ENCODE data around the gene DPY30.
"Not testable (repeated sequence)": the region's sequence is repeated elsewhere in the genome, so short reads cannot be mapped to it uniquely, and the experiment has no call there.

Gene DPY30

DNA sequence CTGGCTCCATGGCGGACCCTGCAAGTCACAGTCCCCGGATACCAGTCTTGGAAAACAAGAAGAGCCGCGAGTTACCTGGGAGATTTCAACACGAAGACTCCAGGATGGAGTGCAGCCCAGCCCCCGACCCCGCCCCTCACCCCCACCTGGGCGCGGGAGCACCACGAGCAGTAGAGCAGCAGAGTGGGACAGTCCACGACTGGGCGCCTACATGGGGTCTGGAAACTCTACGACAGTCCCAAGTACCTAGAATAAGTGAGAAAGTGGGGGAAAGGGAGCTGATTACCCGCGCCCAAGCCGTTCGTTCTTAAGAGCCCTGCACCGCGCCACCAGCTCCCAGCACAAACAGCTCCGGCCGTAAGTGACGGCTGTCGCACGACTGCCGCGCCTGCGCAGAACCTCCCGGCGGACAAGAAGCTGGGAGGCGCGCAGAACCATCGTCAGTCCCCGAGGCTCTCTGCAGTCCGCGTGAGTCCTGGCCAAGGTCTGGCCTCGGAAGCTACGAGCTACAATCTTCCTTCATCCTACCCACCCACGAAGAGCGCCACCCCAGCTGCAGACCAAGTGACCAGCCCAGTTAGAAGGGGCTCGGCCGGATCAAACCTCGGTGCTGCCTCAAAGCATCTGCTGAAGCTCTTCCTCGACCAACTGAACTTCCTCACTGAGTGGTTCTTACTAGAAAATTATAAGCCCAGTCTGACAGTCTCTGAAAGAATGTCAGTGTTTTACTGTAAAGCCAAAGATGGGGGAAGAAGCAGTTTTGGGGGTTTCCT is at the start of gene DPY30:
Gene DPY30 (minus strand): TSS at position 359 of the 773 bp plus-strand sequence. CDS start 349 bp downstream, at position 10.
- peak; percentile 49 to 95 (median 86) for DNase-seq

- DNase-seq = no peak
Measured at GRCh38 chr2:32074134-32074506, 34.5 kb upstream of the DPY30 start.

DNA sequence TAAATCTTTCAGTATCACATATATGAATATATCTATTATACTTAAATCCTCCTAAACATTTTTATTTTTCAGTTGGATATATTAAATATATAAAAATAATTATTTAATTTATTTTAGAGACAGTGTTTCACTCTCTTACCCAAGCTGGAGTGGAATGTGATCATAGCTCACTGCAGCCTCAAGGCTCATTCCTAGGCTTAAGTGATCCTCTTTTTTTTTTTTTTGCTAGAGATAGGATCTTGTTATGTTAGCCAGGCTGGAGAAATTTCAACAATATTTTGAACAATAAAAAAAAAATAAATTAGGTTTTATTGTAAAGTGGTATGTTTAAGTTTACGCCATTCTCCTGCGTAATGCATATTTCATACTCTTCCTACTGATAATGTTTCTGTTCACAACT is 27.9 kb upstream of the DPY30 start:
- no peak for DNase-seq

GRCh38 chr2:32064713-32065112 is 25.1 kb upstream of the DPY30 start:
- DNase-seq = no peak

DNA sequence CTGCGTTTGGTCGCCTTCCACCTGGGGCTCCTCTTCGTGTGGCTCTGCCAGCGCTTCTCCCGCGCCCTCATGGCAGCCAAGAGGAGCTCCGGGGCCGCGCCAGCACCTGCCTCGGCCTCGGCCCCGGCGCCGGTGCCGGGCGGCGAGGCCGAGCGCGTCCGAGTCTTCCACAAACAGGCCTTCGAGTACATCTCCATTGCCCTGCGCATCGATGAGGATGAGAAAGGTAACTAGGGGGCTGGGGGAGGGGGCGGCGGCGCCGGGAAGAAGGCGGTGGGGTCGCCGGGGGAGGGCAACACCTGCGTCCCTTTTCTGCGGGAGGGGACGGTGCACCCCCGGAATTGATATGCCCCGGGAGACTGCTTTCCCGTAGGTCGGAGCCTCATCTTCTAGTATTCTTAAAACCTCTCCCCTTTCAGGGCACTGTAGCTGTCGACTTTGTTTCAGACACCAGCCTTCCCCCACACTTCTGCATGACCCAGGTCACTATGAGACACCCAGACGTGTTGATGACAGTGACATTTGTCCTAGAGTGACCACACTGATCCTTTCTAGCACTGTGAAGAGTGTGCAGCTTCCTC is 24.5 kb upstream of the DPY30 start:
- DNase-seq = peak in 19 of 51 donors; percentile 7 to 75 (median 34)

DNA sequence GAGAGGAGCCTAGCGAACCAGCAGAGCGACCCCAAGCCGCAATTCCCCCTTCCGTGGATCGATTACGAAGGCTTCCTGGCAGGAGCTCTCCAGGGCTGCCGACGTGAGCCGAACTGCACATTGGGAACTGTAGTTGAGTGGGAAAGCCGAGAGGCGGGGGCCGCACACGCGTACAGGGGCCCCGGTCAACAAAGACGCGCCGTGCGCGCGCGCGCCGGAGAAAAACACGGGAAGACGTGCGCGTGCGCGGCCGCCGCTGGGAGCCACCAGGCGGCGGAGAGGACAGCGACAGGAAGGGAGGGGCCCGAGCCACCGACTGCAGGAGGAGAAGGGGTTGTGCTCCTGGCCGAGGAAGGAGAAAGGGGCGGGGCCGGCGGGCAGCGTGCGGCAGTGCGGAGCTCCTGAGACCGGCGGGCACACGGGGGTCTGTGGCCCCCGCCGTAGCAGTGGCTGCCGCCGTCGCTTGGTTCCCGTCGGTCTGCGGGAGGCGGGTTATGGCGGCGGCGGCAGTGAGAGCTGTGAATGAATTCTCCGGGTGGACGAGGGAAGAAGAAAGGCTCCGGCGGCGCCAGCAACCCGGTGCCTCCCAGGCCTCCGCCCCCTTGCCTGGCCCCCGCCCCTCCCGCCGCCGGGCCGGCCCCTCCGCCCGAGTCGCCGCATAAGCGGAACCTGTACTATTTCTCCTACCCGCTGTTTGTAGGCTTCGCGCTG is 23.9 kb upstream of the DPY30 start, which contains the start of gene SPAST:
Gene SPAST (plus strand): TSS at position 247 of the 711 bp plus-strand sequence. CDS start 276 bp downstream, at position 523.
- peak; percentile 61 to 99 (median 94) for DNase-seq

DNA sequence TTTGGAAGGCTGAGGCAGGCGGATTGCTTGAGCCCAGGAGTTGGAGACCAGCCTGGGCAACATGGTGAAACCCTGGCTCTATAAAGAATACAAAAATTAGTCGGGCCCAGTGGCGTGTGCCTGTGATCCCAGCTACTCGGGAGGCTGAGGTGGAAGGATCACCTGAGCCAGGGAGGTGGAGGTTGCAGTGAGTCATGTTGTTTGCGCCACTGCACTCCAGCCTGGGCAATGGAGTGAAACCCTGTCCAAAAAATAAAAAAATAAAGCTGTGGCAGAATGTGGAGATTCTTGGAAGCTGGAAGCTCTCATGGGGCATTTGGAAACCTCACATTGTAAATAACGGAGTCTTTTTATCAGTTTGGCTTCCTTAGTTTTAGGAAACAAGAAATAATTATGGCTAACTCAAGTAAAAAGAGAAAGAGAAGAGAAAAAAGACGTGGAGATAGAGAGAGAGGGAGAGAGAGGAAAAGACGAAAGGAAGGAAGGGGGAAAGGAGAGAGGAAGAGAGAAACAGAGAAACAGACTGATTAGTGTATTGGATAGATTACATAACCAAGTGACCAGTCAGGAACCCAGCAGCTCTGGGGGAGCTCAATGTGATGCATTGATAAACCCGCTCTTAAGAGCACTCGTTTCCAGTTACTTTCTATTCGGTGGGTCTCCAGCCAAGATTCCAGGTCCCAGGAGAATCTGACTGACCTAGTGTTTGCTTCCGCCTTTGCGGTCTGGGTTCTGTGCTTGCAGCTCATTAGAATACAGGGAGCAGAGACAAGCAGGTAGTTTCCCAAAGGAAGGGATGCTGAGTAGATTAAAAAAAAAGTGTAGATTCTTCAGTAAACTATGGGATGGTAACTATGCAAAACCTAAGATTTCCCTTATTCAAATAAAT is 22.6 kb upstream of the DPY30 start:
- DNase-seq = peak in 22 of 51 donors; percentile 0 to 40 (median 5)

DNA sequence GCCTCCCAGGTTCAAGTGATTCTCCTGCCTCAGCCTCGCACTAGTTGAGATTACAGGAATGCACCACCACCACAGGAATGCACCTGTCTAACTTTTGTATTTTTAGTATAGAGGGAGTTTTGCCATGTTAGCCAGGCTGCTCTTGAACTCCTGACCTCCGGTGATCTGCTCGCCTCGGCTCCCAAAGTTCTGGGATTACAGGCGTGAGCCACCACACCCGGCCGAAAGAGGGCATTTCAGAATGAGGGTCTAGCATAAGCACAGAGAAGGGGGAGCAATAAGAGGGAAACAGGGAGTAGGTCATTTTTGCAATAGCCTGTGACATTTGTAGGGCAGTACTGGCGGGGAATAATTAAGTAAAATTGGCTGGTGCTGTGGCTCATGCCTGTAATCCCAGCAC is 21.8 kb upstream of the DPY30 start:
- DNase-seq = no peak

GRCh38 chr2:32060266-32060665 is 20.7 kb upstream of the DPY30 start:
- no peak for DNase-seq

- no peak for DNase-seq
Measured at GRCh38 chr2:32058130-32058529, 18.5 kb upstream of the DPY30 start.

GRCh38 chr2:32054583-32054982 is 15.0 kb upstream of the DPY30 start:
- DNase-seq = not testable (repeated sequence)

DNA sequence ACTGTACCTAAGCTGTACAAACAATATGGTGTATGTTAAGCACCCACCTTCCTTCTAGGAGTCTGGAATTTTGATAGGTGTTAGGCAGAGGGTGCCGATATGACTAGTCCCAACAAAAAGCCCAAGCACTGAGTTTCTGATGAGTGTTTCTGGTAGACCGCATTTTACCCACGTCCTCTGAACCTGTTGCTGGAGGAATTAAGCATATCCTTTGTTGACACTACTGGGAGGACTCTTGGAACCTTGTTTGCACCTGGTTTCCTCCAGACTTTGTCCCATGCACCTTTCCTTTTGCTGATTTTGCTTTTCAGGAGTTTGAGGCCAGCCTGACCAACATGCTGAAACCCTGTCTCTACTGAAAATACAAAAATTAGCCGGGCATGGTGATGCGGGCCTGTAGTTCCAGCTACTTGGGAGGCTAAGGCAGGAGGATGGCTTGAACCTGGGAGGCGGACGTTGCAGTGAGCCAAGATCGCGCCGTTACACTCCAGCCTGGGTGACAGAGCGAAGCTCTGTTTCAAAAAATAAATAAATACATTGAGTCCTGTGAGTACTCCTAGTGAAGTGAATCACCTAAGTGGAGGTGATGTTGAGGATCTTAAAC is 12.3 kb upstream of the DPY30 start:
- DNase-seq = no peak

- no peak for DNase-seq
Measured at GRCh38 chr2:32043561-32043960, 4.0 kb upstream of the DPY30 start.

DNA sequence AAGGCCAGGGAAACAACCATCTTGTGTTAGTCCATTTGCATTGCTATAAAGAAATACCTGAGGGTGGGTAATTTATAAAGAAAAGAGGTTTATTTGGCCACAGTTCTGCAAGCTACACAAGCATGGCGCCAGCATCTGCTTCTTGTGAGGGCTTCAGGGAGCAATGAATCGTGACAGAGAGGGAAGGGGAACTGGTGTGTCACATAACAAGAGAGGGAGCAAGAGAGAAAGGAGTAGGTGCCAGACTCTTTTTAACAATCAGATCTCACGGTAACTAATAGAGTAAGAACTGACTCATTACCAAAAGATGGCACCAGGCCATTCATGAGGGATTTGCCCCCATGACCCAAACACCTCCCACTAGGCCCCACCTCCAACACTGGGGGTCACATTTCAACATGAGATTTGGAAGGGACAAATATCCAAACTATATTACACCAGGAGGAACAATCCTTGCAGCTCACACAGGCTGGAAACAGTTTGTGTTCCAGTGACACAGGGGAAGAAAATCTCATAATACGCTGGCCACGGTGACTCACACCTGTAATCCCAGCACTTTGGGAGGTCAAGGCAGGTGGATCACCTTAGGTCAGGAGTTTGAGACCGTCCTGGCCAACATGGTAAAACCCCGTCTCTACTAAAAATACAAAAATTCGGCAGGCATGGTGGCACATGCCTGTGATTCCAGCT is 5.3 kb downstream of the DPY30 start:
- not testable (repeated sequence) for DNase-seq

- not testable (repeated sequence) for DNase-seq
Measured at GRCh38 chr2:32018789-32019482, 20.7 kb downstream of the DPY30 start.

DNA sequence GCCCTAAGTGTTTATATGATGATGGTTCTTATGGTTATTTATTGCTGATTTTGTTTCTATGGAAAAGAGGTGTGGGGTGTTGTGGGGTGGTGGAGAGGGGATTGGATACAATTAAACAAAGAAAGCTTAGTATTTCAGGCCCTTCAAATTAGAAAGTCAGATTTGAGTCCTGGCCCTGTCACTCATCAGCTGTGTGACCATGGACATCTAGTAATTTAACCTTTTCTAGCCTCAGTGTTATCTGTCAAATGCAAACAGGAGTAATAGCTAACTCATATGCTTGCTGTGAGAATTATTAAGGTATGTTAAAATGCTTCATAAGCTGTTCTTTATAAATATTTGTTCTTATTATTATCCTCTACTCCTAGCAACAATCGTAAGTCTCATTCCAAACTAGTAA is 26.7 kb downstream of the DPY30 start:
- DNase-seq = no peak

DNA sequence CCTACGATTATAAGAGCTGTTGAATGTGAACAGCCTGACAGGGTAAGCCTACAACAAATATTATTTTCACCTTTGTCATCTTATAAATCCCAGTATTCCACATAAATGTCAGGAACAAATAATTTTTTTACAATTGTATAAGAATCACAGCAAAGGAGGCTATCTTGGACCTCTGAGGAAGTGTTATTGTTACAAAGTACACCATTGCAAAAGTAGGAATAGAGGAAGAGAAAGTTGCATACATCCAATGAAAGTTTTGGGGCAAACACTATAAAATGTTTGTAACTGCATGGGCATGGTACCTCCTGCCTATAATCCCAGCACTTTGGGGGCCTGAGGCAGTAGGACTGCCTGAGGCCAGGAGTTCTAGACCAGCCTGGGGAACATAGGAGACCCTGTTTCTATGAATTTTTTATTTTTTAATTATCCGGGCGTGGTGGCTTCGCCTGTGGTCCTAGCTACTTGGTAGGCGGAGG is 28.1 kb downstream of the DPY30 start:
- DNase-seq = no peak

- DNase-seq = peak; percentile 61 to 96 (median 88)
Measured at GRCh38 chr2:32010670-32011484, 28.7 kb downstream of the DPY30 start, which contains the start of gene MEMO1. Gene MEMO1, minus strand, starts transcription at chr2:32011008. Its CDS starts 761 bp downstream, at chr2:32010247.
